ENCODE measurements around the gene FAM111A.

FAM111A gene

GRCh38 chr11:59174664-59175033 lies 32.0 kb downstream of the FAM111A start:
- no peak for DNase-seq (ENCODE audit: low spot score)
- no peak for TF ChIP-seq CTCF (IDR thresholded peaks at IDR 0.05; ENCODE audit: extremely low read depth, insufficient read depth, missing control alignments)
- in situ Hi-C loops (cut with MboI; ENCODE audit: low pct_unique_long_range_greater_than_20kb, low sequenced_read_pairs, unreplicated experiment) = loop anchor here (5.0 kb wide), 1 partner anchor 258 kb away; no protein-coding TSS in a partner anchor

DNA sequence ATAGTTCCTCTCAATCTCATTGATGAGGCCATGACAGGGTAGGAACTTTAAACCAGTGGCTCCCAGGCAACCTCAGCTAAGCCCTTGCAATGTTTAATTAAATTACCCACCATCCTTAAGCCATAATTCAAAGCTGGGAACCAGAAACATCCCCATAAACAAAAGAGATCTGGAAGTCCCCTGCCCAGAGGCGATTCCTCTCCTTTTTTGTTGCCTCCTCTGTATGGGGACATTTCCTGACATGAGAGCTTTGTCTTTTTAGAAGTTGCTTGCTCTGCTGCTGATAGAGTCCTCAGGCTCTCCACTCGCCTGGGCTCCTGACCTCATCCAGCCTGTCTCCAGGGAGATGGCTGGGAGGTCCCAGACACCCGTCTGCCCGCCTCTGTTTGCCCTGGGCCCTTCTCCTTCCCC lies 32.4 kb downstream of the FAM111A start:
- DNase-seq (ENCODE audit: low spot score) = no peak
- no peak for TF ChIP-seq CTCF (IDR thresholded peaks at IDR 0.05; ENCODE audit: extremely low read depth, insufficient read depth, missing control alignments)
- in situ Hi-C loops (cut with MboI; ENCODE audit: low pct_unique_long_range_greater_than_20kb, low sequenced_read_pairs, unreplicated experiment) = no loop called here

DNA sequence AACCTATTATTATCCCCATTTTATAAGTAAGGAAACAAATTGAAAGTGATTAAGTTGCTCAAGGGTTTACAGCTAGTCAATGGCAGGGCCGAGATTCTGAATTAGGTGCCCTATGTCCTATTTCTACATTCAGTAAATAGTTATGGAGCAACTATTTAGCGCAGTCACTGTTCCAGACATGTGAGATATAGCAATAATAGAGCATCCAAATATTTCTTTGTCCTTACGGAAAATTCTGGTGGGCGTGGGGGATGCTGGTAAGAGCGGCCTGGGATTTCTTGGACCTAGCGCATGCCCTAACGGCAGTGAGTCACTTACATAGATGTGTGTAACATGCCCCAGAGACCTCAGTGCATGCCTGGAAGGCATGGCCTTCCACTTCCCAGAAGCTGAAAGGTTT lies 33.7 kb downstream of the FAM111A start:
- in situ Hi-C loops (cut with MboI; ENCODE audit: low pct_unique_long_range_greater_than_20kb, low sequenced_read_pairs, unreplicated experiment) = no loop called here
- TF ChIP-seq CTCF (IDR thresholded peaks at IDR 0.05; ENCODE audit: extremely low read depth, insufficient read depth, missing control alignments) = no peak

DNA sequence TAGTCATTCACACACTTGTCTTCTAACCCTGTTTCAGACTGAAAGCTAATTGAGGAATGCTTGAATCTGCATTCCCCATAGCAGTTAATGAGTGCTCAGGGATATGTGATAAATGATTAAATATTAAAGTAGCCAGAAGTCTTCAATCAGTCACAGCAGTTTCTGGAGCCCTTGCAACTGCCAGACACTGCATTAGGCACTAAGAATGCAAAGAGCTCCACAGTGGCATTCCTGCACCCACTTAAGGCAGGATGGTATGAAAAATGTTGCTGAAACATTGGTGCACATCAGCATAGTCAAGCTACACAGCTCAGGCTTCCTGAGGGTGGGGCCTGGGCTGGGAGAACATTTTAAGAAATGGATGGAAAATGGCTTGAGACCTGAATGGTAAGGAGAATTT lies 35.7 kb downstream of the FAM111A start:
- no peak for TF ChIP-seq CTCF (IDR thresholded peaks at IDR 0.05; ENCODE audit: extremely low read depth, insufficient read depth, missing control alignments)
- DNase-seq (ENCODE audit: low spot score) = no peak
- in situ Hi-C loops (cut with MboI; ENCODE audit: low pct_unique_long_range_greater_than_20kb, low sequenced_read_pairs, unreplicated experiment) = no loop called here

More for the DNA sequence above, 33.7 kb downstream of the FAM111A start:
- DNase-seq (ENCODE audit: low spot score) = no peak

GRCh38 chr11:59179121-59179520 lies 36.5 kb downstream of the FAM111A start:
- in situ Hi-C loops (cut with MboI; ENCODE audit: low pct_unique_long_range_greater_than_20kb, low sequenced_read_pairs, unreplicated experiment) = no loop called here

DNA sequence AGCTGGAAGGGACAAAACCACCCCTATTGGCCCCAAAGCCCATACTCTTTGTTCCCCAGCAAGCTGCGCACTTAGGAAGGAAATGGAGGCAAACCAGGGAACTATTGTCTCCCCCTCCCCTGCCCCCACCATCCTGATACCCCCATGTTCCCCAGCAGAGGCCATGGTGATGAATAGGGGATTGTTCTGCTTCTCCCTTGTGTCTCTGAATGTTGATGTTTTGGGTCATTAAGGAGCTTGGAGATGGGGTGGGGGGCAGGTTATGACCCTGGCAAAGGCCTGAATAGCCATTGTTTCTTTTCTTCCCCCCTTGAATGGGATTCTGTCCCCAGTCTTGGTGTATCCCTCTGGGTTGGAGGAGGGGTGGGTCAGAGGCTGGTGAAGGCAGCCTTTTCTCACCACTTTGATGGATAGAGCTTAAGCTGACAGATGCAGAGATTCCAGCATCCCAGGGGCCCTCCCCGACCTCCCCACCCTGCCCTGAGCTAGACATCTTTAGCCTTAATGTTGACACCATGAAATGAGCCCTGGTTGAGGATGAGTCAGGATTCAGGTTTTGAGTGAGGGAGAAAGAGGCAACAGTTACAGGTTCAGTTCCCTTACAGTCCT lies 37.6 kb downstream of the FAM111A start:
- in situ Hi-C loops (cut with MboI; ENCODE audit: low pct_unique_long_range_greater_than_20kb, low sequenced_read_pairs, unreplicated experiment) = no loop called here

More at GRCh38 chr11:59179121-59179520, 36.5 kb downstream of the FAM111A start:
- DNase-seq (ENCODE audit: low spot score) = no peak
- TF ChIP-seq CTCF (IDR thresholded peaks at IDR 0.05; ENCODE audit: extremely low read depth, insufficient read depth, missing control alignments) = no peak

More for the DNA sequence above, 37.6 kb downstream of the FAM111A start:
- no peak for TF ChIP-seq CTCF (IDR thresholded peaks at IDR 0.05; ENCODE audit: extremely low read depth, insufficient read depth, missing control alignments)
- no peak for DNase-seq (ENCODE audit: low spot score)
